ENCODE data around the gene CCDC12. TPM values are rescaled to one million over a fixed set of nuclear protein-coding genes. Genes with fewer than 3 reads are reported as not detected.
A peak's percentile ranks its signal among the peaks of the same experiment; 100 is the strongest.

Gene CCDC12
- total RNA-seq, 1 donor from 2014 or later: 33.0 TPM

DNA sequence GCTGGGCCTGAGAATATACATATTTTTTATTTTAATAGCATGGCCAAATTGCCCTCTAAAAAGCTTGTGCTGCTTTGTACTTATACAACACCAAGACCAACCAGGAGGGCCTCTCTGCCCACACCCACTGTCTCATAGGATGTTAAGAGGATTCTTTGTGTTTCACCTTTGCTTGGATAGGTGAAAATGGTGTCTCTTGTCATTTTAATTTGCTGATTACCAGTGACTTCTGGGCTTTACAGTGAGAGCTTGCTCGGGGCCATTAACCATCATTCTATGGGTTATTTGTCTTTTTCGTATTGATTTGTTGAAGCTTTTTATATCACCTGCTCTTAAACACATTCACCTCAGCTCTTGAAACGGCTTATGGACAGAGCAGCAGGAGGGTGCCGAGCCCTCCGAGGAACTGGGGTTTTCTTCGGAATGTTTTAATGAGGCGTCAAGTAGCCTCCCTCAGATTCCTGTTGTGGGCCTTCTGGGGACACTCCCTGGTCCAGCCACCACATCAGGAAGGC, 88.5 kb downstream of the CCDC12 start:
- TF ChIP-seq, protein P1, sequence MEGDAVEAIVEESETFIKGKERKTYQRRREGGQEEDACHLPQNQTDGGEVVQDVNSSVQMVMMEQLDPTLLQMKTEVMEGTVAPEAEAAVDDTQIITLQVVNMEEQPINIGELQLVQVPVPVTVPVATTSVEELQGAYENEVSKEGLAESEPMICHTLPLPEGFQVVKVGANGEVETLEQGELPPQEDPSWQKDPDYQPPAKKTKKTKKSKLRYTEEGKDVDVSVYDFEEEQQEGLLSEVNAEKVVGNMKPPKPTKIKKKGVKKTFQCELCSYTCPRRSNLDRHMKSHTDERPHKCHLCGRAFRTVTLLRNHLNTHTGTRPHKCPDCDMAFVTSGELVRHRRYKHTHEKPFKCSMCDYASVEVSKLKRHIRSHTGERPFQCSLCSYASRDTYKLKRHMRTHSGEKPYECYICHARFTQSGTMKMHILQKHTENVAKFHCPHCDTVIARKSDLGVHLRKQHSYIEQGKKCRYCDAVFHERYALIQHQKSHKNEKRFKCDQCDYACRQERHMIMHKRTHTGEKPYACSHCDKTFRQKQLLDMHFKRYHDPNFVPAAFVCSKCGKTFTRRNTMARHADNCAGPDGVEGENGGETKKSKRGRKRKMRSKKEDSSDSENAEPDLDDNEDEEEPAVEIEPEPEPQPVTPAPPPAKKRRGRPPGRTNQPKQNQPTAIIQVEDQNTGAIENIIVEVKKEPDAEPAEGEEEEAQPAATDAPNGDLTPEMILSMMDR (IDR thresholded peaks at IDR 0.05; ENCODE audit: insufficient read depth, low read length, poor library complexity, severe bottlenecking): no peak
- no peak overlapping the region for H3K4me3 ChIP-seq (ENCODE audit: low read depth, low read length)
- H3K27me3 ChIP-seq (ENCODE audit: control insufficient read depth, insufficient read depth, low read length): peaks cover 22% of the 10 kb centered on the region
- no peaks in the 10 kb centered on the region for H3K36me3 ChIP-seq (ENCODE audit: control insufficient read depth, insufficient read depth, low read length)
- no peak for DNase-seq (ENCODE audit: low read depth)

DNA sequence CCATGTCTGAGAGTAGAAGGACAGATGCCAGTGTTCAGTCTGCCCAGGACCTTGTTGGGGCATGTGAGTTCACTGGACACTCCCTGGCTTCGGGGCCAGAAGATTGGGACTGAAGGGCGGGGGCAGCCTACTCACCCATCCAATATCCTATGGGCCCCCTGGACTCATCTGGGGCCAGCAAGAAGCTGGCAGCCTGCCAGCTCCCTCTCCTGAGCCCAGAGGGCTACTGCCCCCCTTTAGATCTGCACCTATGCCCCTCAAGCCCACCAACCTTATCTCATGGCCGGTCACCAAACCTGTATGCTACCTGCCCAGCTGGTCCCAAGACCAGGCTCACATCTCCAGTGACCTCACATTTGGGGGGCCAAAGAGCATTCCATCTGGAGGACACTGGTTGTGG, 90.9 kb downstream of the CCDC12 start:
- peaks cover 2% of the 10 kb centered on the region for H3K36me3 ChIP-seq (ENCODE audit: control insufficient read depth, insufficient read depth, low read length)
- TF ChIP-seq, protein P1 (IDR thresholded peaks at IDR 0.05; ENCODE audit: insufficient read depth, low read length, poor library complexity, severe bottlenecking): no peak
- no peak for DNase-seq (ENCODE audit: low read depth)
- no peak overlapping the region for H3K4me3 ChIP-seq (ENCODE audit: low read depth, low read length)
- peaks cover 34% of the 10 kb centered on the region for H3K27me3 ChIP-seq (ENCODE audit: control insufficient read depth, insufficient read depth, low read length)

DNA sequence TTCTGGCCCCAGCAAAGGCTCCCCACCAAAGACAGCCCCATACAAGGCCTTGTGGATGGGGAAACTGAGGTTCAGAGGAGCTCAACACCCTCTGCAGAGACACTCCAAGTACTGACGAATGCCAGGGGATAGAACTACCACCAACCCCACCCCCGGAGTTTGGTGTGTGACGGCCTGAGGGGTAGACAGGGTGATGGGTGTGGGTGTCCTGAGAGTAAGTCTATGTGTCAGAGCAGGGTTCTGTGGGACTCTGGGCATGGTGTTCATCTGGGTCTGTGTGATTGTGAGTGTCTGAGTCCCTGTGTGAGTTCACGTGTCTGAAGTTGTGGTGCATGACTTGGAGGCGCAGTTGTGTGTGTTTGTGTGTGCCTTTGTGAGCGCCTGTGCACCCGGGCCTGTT, 91.6 kb downstream of the CCDC12 start:
- Histone ChIP-seq H3K27me3 (ENCODE audit: control insufficient read depth, insufficient read depth, low read length) (peaks cover 32% of the 10 kb centered on the region), H3K4me3 (ENCODE audit: low read depth, low read length) (no peak overlapping the region), H3K36me3 (ENCODE audit: control insufficient read depth, insufficient read depth, low read length) (peaks cover 2% of the 10 kb centered on the region)
- DNase-seq (ENCODE audit: low read depth): no peak
- TF ChIP-seq, protein P1 (IDR thresholded peaks at IDR 0.05; ENCODE audit: insufficient read depth, low read length, poor library complexity, severe bottlenecking): no peak

DNA sequence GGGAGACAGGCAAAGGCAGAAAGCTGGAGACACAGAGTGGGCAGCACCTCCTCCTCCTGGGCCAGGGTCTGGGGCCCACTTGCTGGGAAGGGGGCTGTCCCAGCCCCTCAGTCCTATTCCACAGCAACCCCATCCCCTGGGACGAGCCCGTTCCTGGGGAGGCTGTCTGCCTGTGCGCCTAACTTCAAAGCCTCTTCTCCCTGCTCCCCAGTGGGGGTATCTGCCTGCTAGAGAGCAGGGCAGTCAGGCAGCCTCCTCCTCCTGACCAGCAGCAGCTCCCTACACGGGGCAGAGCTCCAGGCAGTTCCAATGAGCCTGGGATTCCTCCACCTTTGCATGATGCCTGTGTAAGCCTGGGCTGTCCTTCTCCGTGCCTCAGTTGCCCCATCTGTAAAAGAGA, 92.1 kb downstream of the CCDC12 start:
- DNase-seq (ENCODE audit: low read depth): no peak
- TF ChIP-seq, protein P1 (IDR thresholded peaks at IDR 0.05; ENCODE audit: insufficient read depth, low read length, poor library complexity, severe bottlenecking): no peak
- H3K27me3 ChIP-seq (ENCODE audit: control insufficient read depth, insufficient read depth, low read length): peaks cover 32% of the 10 kb centered on the region
- peaks cover 2% of the 10 kb centered on the region for H3K36me3 ChIP-seq (ENCODE audit: control insufficient read depth, insufficient read depth, low read length)
- no peak overlapping the region for H3K4me3 ChIP-seq (ENCODE audit: low read depth, low read length)

DNA sequence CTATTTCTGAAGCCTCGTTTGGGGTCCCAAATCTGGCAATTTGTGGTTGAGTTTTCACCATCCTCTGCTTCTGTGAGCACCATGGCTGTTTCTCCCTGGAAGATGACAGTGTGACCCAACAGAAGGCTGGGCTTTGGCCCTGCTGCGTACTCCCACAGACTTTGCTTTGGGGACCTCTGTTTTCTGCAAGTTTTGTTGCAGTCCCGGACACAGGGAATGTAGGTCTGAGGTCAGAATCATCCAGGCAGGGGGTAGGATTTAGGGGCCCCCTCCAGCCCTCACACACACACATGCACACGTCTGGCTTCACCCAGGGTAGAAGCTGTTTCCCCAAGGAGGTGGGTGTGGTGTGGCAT, 92.7 kb downstream of the CCDC12 start:
- DNase-seq (ENCODE audit: low read depth): no peak
- Histone ChIP-seq H3K36me3 (ENCODE audit: control insufficient read depth, insufficient read depth, low read length) (peaks cover 2% of the 10 kb centered on the region), H3K4me3 (ENCODE audit: low read depth, low read length) (peak overlapping the region; percentile 24), H3K27me3 (ENCODE audit: control insufficient read depth, insufficient read depth, low read length) (peaks cover 32% of the 10 kb centered on the region)
- TF ChIP-seq, protein P1 (IDR thresholded peaks at IDR 0.05; ENCODE audit: insufficient read depth, low read length, poor library complexity, severe bottlenecking): no peak

Data from kidney epithelial cell (primary cell).